Kidney (tissue), 14 donors: ENCODE measurements around the gene GAGE2A. TPM values are rescaled to one million over a fixed set of nuclear protein-coding genes. Genes with fewer than 3 reads are reported as not detected.
A peak's percentile ranks its signal among the peaks of the same experiment; 100 is the strongest.
"Not testable (repeated sequence)": the region's sequence is repeated elsewhere in the genome, so short reads cannot be mapped to it uniquely, and the experiment has no call there.

Experiments
- DNase-seq, 5 donors: peaks; one replicate each; pipeline ENCODE4 v3.0.0-alpha.2; 2013 to 2020
- FAIRE-seq: peaks from 2 replicates; lab custom pipeline; 2012; peaks lifted over from hg19 to GRCh38; lab: Jason Lieb, UNC
- H3K27ac ChIP-seq, 2 donors: one replicate each; pipeline ENCODE4 v1.7.0; 2013; ENCODE audit warnings: low read depth in 2 of 2, low read length in 2 of 2, inconsistent platforms in 1 of 2
- H3K27me3 ChIP-seq: one replicate; pipeline ENCODE4 v1.7.1; 2013; ENCODE audit warnings: low read length, inconsistent platforms; ENCODE audit not compliant: control insufficient read depth, insufficient read depth
- H3K36me3 ChIP-seq, 3 donors: one replicate each; pipeline versions ENCODE4 v1.7.0 to v1.7.1; 2013; ENCODE audit warnings: low read length in 3 of 3, control low read depth in 1 of 3, inconsistent platforms in 1 of 3; ENCODE audit not compliant: insufficient read depth in 3 of 3, control insufficient read depth in 2 of 3
- H3K4me1 ChIP-seq, 3 donors: one replicate each; pipeline versions ENCODE4 v1.7.0 to v1.7.1; 2013; ENCODE audit warnings: low read length in 3 of 3, inconsistent platforms in 1 of 3, low read depth in 1 of 3; ENCODE audit not compliant: control insufficient read depth in 2 of 3, insufficient read depth in 2 of 3
- H3K4me3 ChIP-seq, 3 donors: one replicate each; pipeline versions ENCODE4 v1.7.0 to v1.8.1; 2013; ENCODE audit warnings: low read length in 3 of 3, control low read depth in 1 of 3, inconsistent platforms in 1 of 3
- H3K9ac ChIP-seq, 3 donors: one replicate each; pipeline versions ENCODE4 v1.7.0 to v1.7.1; 2013; ENCODE audit warnings: low read length in 3 of 3, control low read depth in 1 of 3, inconsistent platforms in 1 of 3
- H3K9me3 ChIP-seq, 3 donors: one replicate each; pipeline versions ENCODE4 v1.7.0 to v1.7.1; 2013; ENCODE audit warnings: low read length in 3 of 3, control low read depth in 1 of 3, inconsistent platforms in 1 of 3; ENCODE audit not compliant: control insufficient read depth in 2 of 3, insufficient read depth in 1 of 3
- CTCF ChIP-seq: IDR thresholded peaks from 3 replicates; pipeline ENCODE4 v1.5.1; 2012; ENCODE audit warnings: mild to moderate bottlenecking, moderate library complexity, borderline replicate concordance; ENCODE audit not compliant: insufficient read depth; ENCODE audit errors: extremely low read depth
- intact Hi-C: fragments of 100-400 bp; cut with DNase I; formaldehyde crosslinking; loops from one replicate; pipeline ENCODE4 v1.11.1; 2022
- polyA plus RNA-seq: library from polyadenylated mRNA; stranded (reverse); fragments of 350-450 nt; fragmentation: Illumina TruSeq; extraction: RNeasy Lipid Tissue Mini Kit (QIAGEN cat#74804); gene quantifications from one replicate; pipeline ENCODE4 v1.2.3, GENCODE V29; 2014; ENCODE audit warnings: low read depth, low replicate concordance; ENCODE audit not compliant: insufficient read depth
- total RNA-seq: library from RNA; stranded (reverse); fragmentation: NEBNext Ultra II Directional; extraction: Animal tissue kit (Norgen Biotek cat#: 25700); gene quantifications from one replicate; pipeline ENCODE4 v1.2.1, GENCODE V29; 2021
- donor health status: control.
- donor health status: control.
- donor health status: control.
- donor health status: control.
- donor health status: control.
- donor health status: DM: yes; HTN: yes; CAD: no.
- donor health status: Normal renal cell carcinoma (clear cell type).

GAGE2A gene
- total and polyA plus RNA-seq, 2 donors from 2014 or later: not detected

- H3K36me3 ChIP-seq, intact Hi-C loops, H3K4me3 ChIP-seq, H3K27me3 ChIP-seq, FAIRE-seq, H3K9me3 ChIP-seq, H3K27ac ChIP-seq, H3K9ac ChIP-seq, H3K4me1 ChIP-seq: not testable (repeated sequence)
- peak in 1 of 5 donors; percentile 85 for DNase-seq
Measured at GRCh38 chrX:49589769-49590478, 628 bp downstream of the GAGE2A start.

DNA sequence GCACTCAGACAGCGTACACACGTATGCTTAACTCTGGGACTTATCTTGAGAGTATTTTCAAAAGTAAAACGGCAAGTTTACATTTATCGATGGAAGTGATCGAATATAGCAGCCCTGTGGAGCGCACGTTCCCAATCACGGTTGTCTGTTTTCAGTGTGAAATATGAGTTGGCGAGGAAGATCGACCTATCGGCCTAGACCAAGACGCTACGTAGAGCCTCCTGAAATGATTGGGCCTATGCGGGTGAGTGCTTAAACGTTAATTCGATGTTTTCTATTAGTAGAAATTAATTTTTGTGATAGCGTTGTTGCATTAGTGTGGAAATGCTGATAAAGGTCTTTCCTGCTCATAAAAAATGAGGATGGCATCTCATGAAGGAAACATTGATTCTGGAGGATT is 1.2 kb downstream of the GAGE2A start:
- FAIRE-seq, H3K36me3 ChIP-seq, H3K4me3 ChIP-seq, H3K27me3 ChIP-seq, intact Hi-C loops, H3K27ac ChIP-seq, H3K4me1 ChIP-seq, H3K9ac ChIP-seq, H3K9me3 ChIP-seq: not testable (repeated sequence)
- peak in 1 of 5 donors; percentile 9 for DNase-seq

DNA sequence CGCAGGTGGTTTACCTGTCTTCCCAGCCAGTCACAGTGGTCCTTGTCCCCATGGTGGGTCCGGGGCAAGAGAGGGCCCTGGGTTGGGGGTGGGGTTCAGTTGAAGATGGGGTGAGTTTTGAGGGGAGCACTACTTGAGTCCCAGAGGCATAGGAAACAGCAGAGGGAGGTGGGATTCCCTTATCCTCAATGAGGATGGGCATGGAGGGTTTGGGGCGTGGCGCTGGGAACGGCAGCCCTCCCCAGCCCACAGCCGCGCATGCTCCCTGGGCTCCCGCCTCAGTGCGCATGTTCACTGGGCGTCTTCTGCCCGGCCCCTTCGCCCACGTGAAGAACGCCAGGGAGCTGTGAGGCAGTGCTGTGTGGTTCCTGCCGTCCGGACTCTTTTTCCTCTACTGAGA is 9.4 kb downstream of the GAGE2A start, which contains the start of gene GAGE1:
TSS of gene GAGE1 (plus strand) at position 301 of the 400 bp plus-strand sequence. CDS start 1,155 bp downstream, outside the sequence.
- DNase-seq, intact Hi-C loops, H3K27me3 ChIP-seq, H3K9ac ChIP-seq, H3K4me1 ChIP-seq, H3K4me3 ChIP-seq, H3K36me3 ChIP-seq, H3K27ac ChIP-seq, FAIRE-seq, H3K9me3 ChIP-seq: not testable (repeated sequence)

DNA sequence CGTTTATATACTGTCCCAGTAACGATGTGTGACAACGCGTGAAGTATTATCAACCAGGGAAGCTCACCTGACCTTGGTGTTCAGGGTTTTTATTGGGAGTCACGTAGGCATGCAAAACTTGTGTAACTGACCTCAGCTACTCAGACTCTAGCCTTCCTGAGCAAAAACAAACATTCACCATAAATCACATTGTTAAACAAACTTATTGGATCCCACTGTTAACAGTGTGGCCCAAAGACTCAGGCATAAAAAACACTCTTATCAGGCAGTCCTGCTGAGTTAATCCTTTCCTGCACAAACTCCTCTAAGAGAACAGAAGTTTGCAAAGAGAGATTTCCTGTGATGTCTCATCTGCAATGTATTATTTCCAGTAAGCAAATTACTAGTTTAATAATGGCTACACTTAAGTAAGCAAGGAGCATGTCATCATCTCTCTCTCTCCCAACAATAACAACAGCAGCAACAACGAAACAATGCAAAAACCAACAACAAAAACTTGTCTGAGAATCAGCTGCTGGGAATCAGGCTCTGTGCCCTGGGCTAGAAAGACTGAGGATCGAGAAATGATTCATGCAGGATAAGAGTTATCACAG is 21.5 kb downstream of the GAGE2A start:
- H3K36me3 ChIP-seq: no peaks in the 10 kb centered on the region
- peak in 1 of 5 donors; percentile 21 for DNase-seq
- no peak overlapping the region for H3K4me3 ChIP-seq
- no peak for TF ChIP-seq CTCF
- no peak overlapping the region for H3K9ac ChIP-seq
- H3K9me3 ChIP-seq: no peaks in the 10 kb centered on the region
- H3K27ac ChIP-seq: no peak overlapping the region
- intact Hi-C loops: no loop called here
- no peaks in the 10 kb centered on the region for H3K4me1 ChIP-seq
- no peaks in the 10 kb centered on the region for H3K27me3 ChIP-seq
- no peak for FAIRE-seq

GRCh38 chrX:49618574-49618973 is 29.3 kb downstream of the GAGE2A start:
- intact Hi-C loops: no loop called here
- no peaks in the 10 kb centered on the region for H3K27me3 ChIP-seq
- H3K36me3 ChIP-seq: no peaks in the 10 kb centered on the region
- no peaks in the 10 kb centered on the region for H3K9me3 ChIP-seq
- DNase-seq: no peak
- H3K4me1 ChIP-seq: no peaks in the 10 kb centered on the region
- no peak for FAIRE-seq
- no peak overlapping the region for H3K4me3 ChIP-seq
- TF ChIP-seq CTCF: no peak
- H3K9ac ChIP-seq: no peak overlapping the region
- H3K27ac ChIP-seq: no peak overlapping the region
